Measurements from ENCODE around the gene MBD6.

- TF ChIP-seq EZH2 (IDR thresholded peaks at IDR 0.05; ENCODE audit: borderline replicate concordance, low read depth, low read length, poor library complexity, severe bottlenecking): no peak
- TF ChIP-seq, protein P1, sequence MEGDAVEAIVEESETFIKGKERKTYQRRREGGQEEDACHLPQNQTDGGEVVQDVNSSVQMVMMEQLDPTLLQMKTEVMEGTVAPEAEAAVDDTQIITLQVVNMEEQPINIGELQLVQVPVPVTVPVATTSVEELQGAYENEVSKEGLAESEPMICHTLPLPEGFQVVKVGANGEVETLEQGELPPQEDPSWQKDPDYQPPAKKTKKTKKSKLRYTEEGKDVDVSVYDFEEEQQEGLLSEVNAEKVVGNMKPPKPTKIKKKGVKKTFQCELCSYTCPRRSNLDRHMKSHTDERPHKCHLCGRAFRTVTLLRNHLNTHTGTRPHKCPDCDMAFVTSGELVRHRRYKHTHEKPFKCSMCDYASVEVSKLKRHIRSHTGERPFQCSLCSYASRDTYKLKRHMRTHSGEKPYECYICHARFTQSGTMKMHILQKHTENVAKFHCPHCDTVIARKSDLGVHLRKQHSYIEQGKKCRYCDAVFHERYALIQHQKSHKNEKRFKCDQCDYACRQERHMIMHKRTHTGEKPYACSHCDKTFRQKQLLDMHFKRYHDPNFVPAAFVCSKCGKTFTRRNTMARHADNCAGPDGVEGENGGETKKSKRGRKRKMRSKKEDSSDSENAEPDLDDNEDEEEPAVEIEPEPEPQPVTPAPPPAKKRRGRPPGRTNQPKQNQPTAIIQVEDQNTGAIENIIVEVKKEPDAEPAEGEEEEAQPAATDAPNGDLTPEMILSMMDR (conservative IDR thresholded peaks at IDR 0.05; ENCODE audit: low read depth, low read length): no peak
These were observed 1.3 kb downstream of the MBD6 start for GRCh38 chr12:57523706-57524614.

Data from A673 (cell line).